K562 (cell line): ENCODE data around the gene PDIA4. TPM values are rescaled to one million over a fixed set of nuclear protein-coding genes. Genes with fewer than 3 reads are reported as not detected.

ENCODE experiments used
- C11orf30 ChIP-seq: fragments of 450-650 bp; IDR thresholded peaks from 2 replicates; pipeline ENCODE4 v1.6.1; 2016; ENCODE audit warnings: low read depth, mild to moderate bottlenecking
- CTCF ChIP-seq, 3 experiments: IDR thresholded peaks in 2 of 3; conservative IDR thresholded peaks in 1 of 3; 2 replicates each; pipeline ENCODE4 v1.5.1; 2011 to 2012; ENCODE audit warnings: low read length in 3 of 3, mild to moderate bottlenecking in 3 of 3, control low read depth in 2 of 3, improper control_type of control experiment in 1 of 3, inconsistent platforms in 1 of 3, low read depth in 1 of 3, mixed read lengths in 1 of 3, moderate library complexity in 1 of 3; ENCODE audit not compliant: insufficient read depth in 2 of 3
- E2F3 ChIP-seq: fragments of 250-450 bp; sonication (Bioruptor Pico); IDR thresholded peaks from 2 replicates; pipeline ENCODE4 v1.4.0; 2020; ENCODE audit warnings: mild to moderate bottlenecking
- GTF2A2 ChIP-seq: IDR thresholded peaks from 2 replicates; pipeline ENCODE4 v1.6.1; 2016; ENCODE audit warnings: mild to moderate bottlenecking, missing genetic modification characterization, missing compliant biosample characterization
- MAFK ChIP-seq: IDR thresholded peaks from 2 replicates; pipeline ENCODE4 v1.6.1; 2011; ENCODE audit warnings: low read length, improper control_type of control experiment
- SMAD1 ChIP-seq: fragments of 150-350 bp; IDR thresholded peaks from 2 replicates; pipeline ENCODE4 v1.6.1; 2014; ENCODE audit warnings: low read length, low read depth; ENCODE audit not compliant: partially characterized antibody
- WHSC1 ChIP-seq: IDR thresholded peaks from one replicate; pipeline ENCODE4 v1.6.1; 2012; ENCODE audit warnings: low read length, control low read depth, inconsistent platforms
- ZNF174 ChIP-seq: fragments of 250-450 bp; sonication (Bioruptor Pico); IDR thresholded peaks from 2 replicates; pipeline ENCODE4 v1.4.0; 2020; ENCODE audit warnings: mild to moderate bottlenecking
- polyA plus RNA-seq, 8 experiments: library from polyadenylated mRNA; depleted of rRNA in 4 of 8; stranded (reverse) in 5 of 8; unstranded in 3 of 8; fragments of >200 nt; fragmentation: Nextera tagmentation in 2 of 8; fragmentation: Illumina TruSeq in 1 of 8; extraction: Ambion mirVana in 2 of 8; extraction: Trizol in 1 of 8; gene quantifications; 2 replicates each; pipeline versions ENCODE4 v1.2.1 to v1.2.3, GENCODE V29; 2011 to 2014; ENCODE audit warnings: inconsistent platforms in 1 of 8, missing spikeins in 1 of 8
- total RNA-seq, 7 experiments: library from RNA; depleted of rRNA in 6 of 7; stranded (reverse); fragments of >200 nt in 6 of 7; fragmentation: Illumina TruSeq in 2 of 7; extraction: Trizol in 2 of 7; gene quantifications; 2 replicates each; pipeline versions ENCODE4 v1.2.1 to v1.2.3, GENCODE V29; 2011 to 2021; ENCODE audit warnings: low replicate concordance in 1 of 7
- TF ChIP-seq, protein P1 (sequence below), 2 experiments: IDR thresholded peaks in 1 of 2; conservative IDR thresholded peaks in 1 of 2; 2 replicates each; pipeline ENCODE4 v1.6.1; 2016; ENCODE audit warnings: low read depth in 2 of 2, mild to moderate bottlenecking in 1 of 2, missing compliant biosample characterization in 1 of 2, missing genetic modification characterization in 1 of 2, moderate library complexity in 1 of 2
- TF ChIP-seq, protein P2 (sequence below): sonication (generic); formaldehyde crosslinking; IDR thresholded peaks from 2 replicates; pipeline ENCODE4 v1.8.0; 2022; ENCODE audit warnings: mild to moderate bottlenecking, missing genetic modification reagents, borderline replicate concordance

PDIA4 gene
- total and polyA plus RNA-seq, 9 of the 15 experiments (the other 6 are each of a cell fraction or from before 2014, with no cell fraction given): 9.1 to 175 (median 146) TPM

GRCh38 chr7:149053384-149053783 is 25.1 kb upstream of the PDIA4 start (continued):
- TF ChIP-seq, protein P1, sequence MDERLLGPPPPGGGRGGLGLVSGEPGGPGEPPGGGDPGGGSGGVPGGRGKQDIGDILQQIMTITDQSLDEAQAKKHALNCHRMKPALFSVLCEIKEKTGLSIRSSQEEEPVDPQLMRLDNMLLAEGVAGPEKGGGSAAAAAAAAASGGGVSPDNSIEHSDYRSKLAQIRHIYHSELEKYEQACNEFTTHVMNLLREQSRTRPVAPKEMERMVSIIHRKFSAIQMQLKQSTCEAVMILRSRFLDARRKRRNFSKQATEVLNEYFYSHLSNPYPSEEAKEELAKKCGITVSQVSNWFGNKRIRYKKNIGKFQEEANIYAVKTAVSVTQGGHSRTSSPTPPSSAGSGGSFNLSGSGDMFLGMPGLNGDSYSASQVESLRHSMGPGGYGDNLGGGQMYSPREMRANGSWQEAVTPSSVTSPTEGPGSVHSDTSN (CRISPR knock-in tag; IDR thresholded peaks at IDR 0.05; ENCODE audit: low read depth): no peak
- TF ChIP-seq, protein P1 (tag; conservative IDR thresholded peaks at IDR 0.05; ENCODE audit: low read depth): no peak
- no peak for TF ChIP-seq WHSC1
- TF ChIP-seq CTCF (IDR thresholded peaks at IDR 0.05 in 2 of 3, conservative IDR thresholded peaks at IDR 0.05 in 1 of 3; ENCODE audit: insufficient read depth in 2 of 3, low read depth in 1 of 3, low read length in 3 of 3): no peak
- TF ChIP-seq, protein P2, sequence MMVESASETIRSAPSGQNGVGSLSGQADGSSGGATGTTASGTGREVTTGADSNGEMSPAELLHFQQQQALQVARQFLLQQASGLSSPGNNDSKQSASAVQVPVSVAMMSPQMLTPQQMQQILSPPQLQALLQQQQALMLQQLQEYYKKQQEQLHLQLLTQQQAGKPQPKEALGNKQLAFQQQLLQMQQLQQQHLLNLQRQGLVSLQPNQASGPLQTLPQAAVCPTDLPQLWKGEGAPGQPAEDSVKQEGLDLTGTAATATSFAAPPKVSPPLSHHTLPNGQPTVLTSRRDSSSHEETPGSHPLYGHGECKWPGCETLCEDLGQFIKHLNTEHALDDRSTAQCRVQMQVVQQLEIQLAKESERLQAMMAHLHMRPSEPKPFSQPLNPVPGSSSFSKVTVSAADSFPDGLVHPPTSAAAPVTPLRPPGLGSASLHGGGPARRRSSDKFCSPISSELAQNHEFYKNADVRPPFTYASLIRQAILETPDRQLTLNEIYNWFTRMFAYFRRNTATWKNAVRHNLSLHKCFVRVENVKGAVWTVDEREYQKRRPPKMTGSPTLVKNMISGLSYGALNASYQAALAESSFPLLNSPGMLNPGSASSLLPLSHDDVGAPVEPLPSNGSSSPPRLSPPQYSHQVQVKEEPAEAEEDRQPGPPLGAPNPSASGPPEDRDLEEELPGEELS (CRISPR knock-in tag): no peak
- no peak for TF ChIP-seq ZNF174 (CRISPR knock-in tag)
- no peak for TF ChIP-seq E2F3 (CRISPR knock-in tag)
- peak; percentile 91 for TF ChIP-seq C11orf30
- no peak for TF ChIP-seq GTF2A2 (tag)
- peak; percentile 94 for TF ChIP-seq MAFK
- no peak for TF ChIP-seq SMAD1
